NCI-H82 (cell line): ENCODE data around the gene FLT4.

Experiments used
- DNase-seq: peaks from one replicate; lab custom pipeline; 2025; lab: John Stamatoyannopoulos, UW

The FLT4 gene

DNA sequence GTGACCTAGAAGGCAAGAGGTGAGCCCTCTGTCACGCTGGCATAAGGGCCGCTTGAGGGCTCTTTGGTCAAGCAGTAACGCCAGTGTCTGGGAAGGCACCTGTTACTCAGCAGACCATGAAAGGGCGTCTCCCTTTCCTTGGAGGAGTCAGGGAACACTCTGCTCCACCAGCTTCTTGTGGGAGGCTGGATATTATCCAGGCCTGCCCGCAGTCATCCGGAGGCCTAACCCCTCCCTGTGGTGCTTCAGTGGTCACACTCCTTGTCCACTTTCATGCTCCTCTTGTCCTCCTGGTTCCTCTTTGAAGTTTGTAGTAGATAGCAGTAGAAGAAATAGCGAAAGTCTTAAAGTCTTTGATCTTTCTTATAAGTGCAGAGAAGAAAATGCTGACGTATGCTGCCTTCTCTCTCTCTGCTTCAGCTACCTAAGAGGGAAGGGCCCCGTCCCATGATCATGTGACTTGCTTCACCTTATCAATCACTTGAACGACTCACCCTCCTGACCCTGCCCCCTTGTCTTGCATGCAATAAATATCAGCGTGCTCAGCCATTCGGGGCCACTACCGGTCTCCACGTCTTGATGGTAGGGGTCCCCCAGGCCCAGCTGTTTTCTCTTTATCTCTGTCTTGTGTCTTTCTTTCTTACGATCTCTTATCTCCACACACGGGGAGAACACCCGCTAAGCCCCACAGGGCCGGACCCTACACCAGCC, 41.4 kb downstream of the FLT4 start:
- no peak for DNase-seq

DNA sequence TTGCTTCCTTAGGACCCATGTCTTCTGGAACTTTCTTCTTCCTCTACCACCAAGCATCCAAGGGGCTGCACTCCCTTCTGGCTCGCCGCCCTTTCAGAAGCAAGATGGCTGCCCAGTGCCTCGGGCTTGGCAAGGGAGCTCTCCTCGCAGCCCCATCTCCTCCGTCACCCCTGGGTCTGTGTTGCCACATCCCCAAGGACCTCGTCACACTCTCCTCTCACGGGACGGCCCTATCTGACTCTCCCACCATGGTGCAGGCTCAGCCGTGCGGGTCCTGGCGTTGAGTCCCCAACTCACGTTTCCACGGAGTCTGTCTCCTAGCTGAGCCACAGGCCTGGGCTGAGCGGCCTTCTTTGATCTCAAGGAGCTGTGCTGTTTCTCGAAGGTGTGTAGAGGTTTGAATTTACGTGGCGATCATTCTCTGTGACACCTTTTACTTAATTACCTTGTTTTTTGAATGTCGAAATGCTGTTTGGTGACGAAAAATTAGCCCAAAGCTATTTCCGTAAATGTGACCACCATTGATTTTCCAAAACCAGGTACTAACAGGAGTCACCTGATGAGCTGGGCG, 43.1 kb downstream of the FLT4 start:
- no peak for DNase-seq

DNA sequence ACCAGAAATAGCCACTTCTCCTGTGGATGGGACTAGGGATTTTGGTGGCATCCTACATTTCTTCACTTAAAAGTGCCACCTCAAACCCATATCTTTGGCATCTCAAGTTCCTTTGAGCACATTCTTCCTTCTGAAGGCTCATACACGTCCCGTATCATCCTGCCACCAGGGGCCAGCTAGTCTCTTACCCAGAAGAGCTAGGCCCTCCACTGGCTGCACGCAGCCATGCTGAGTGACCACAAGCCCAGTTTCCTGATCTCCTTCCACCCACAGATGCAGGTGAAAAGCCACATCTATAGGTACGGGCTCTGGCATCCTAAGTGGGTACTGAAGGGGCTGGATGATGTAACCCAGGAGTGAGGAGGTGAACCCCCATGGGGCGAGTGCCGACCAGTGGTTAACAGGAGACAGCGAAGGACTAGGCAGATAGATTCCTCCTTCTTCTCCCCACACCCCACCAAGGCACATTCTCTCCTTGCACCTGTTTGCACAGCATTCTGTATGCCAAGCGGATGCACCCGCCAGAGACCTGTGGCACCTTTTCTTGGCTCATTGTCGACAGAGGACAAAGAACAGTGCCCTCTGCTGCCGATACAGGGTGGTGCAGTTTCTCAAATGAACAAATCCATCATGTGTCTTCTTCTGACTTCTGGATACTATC, 43.7 kb downstream of the FLT4 start:
- DNase-seq: peak; percentile 62

DNA sequence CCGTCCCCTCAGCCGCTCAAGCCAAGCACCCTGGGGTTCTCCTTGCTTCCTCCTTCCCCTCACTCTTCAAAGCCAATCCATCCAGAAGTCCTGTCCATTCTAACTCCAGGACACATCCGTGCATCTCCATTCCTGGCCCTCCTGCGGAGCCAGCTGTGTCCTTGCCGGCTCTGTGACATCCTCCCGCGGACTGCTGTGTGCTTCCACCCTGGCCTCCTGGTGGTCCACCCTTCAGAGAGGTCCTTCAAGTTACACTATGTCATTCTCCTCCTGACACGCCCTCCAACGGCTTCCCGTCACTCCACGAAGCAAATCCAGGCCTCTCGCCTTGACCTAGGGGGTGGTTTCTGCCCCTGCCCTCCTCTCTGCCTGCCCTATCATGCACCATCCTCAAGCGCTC, 45.1 kb downstream of the FLT4 start:
- no peak for DNase-seq

DNA sequence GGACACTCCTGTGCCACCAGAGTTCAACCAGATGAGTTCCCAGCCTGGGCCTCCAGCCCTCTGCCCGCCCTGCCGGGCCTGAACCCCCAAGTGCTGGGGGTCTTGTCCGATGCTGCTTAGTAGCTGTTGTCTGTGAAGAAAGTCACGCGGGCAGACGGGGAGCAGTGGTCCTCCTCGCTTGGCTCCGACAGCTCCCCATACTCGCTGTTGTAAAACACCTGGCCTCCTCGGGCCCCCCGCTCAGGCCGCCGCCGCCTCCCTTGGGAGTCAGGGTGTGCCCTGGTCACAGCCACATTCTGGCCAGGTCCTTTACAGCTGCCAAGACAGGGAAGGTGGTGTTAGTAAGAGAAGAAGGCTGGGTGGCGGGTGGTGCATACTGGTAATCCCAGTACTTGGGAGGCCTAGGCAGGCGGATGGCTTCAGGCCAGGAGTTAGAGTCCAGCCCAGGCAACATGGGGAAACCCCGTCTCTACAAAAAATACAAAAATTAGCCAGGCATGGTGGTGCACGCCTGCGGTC, 46.3 kb downstream of the FLT4 start:
- DNase-seq: no peak

DNA sequence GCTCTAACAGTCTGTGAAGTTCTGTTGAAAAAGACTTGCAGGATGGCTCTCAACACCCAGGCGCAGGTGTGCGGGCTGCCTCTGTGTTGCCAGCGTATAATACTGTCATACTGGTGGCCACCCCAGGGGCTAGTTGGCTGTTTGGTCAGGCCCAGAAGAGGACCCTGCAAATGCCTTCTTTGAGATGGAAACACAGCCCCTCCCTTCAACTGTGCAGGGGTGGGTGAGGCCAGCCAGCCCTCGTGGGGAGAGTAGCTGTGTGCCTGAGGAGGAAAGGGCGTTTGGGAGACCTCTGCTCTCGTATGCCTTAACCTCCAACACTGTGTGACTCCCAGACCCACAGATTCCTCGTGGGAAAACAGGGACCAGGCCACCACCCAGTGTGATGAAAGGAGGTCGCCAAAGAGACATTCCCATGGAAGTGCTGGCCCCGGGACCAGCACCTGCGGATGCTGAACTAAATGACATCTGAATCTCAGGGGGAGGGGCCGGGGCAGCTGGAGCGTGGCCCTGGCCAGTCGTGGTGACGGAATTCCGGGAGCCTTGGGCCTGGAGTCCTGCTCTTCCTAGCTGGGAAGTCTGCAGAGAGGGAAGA, 46.8 kb downstream of the FLT4 start:
- DNase-seq: no peak

DNA sequence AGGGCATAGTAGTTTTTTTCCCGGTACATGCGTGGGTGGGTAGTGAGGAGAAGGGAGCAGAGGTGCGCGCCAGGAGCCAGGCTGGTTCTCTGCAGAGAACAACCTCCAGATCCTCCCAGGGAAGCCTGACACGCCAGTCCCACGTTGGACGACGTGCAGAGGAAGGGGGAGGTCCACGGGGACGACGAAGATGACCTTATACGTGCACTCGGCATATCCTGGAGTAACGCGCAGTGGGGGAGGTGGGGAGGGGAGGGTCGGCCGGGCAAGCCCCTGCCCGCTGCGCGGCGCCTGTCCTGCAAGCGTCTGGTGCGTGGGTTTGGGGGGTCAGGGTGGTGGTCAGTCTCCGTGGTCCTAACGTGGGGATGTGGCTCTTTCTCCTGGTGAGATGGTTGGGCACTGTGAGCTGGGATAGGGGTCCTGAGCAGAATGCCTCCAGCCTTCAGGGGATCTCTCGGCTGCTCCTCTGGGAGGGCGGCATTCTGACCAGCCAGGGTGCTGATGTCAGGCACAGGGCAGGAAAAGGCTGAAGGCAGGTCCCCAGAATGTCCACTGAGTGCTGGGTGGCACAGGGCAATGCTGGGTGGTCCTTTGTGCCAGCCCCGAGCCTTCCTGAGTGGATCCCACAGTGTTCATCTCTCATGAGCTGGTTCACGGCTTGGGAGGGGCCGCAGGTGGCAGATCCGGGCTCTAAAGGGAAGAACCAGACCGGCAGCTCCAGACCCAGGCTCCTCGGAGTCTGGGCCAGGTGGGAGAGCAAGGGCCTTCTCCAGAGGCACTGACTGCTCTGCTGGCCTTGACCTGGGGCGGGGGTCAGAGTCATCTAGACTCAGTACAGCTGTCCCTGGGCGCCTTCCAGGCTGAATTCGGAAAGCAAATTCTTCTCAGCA, 47.6 kb downstream of the FLT4 start:
- DNase-seq: no peak

DNA sequence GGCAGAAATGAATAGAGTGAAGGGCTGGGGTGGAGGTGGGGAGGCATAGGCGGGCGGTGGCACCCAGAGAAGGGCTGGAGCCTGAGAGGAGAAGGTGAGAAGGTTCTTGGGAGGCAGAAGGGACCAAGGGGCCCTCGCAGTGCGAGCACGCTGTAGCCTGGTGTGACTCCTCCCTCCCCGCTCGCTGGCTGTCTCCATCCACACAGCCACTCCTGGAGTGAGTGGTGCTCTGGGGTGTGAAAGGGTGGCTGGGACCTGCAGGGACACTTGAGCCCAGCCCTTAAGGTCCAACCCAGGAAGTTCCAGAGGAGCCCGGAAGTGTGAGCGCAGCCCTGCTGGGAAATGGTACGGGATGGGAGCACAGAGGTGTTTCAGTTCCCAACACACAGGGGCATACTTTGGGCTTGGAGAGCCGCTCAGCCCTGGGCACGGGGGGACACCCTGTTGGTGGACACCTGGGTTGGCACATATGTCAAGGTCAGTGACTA, 48.8 kb downstream of the FLT4 start:
- DNase-seq: no peak

DNA sequence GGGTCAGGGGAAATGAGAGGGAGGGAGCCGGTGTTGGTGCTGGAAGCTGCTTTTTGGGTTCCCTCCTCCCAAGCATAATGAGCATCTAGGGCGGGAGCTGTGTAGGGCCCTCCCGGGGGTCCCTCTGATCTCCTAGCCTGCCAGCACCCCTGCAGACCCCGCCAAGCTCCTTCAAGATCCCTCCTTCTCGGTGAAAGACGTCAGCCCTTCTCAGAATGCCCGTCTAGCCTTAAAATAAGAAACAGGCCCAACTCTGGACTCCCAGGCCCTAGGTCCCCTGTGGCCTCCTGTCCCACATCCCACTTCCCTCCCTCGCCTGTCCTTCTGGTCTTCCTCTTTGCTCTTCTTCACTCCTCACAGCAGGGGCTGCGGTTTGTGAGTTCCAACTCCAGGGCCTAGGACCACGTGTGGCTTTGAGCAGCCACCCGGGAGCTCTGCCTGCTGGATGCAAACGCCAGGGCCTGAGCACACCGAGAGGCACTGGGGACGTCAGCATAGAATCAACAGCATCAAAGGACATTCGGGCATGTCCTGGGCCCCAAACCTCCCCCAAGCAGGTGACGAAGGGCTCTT, 49.3 kb downstream of the FLT4 start:
- DNase-seq: no peak

DNA sequence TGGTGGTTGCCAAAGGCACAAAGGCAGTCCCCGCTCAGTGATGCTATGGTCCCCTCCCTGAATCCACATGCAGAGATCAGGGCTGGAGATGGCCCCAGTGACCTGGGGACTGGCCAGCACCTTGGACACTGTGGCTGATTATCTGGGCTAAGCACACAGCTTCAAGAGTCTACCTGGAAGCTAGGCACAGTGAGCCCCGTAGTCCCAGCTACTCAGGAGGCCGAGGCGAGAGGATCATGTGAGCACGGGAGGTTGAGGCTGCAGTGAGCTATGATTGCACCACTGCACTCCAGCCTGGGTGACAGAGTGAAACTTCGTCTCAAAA, 49.8 kb downstream of the FLT4 start:
- DNase-seq: no peak

DNA sequence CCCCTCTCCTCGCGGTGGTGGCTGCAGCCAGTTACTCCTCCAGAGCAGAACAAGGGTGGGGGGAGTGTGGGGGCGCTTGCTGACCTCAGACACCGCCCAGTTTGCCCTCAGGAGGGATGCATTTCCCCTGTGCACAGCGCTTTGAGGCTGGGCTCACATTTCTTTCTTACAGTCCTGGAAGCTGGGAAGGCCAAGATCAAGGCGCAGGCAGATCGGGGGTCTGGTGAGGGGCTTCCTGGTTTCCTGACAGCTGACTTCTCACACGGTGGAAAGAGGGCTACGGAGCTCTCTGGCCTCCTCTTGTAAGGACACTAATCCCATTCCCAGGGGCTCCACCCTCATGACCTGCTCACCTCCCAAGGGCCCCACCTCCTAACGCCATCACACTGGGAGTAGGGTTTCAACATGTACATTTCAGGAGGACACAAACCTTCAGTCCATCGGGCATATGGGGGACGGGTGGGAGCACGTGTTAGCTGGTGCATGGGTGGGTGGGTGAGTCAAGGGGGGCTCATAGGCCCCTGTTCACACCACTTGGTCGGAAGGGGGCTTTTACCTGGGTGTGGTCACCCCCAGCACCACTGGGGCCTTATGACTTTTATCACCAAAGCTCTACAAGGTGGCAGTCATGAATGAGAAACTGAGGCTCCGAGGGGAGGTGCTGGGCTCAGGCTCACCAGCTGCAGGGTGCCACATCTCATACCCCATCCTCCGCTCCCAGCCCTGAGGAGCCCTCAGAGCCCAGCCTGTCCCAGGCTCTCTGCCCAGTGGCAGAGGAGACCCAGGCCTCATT, 50.4 kb downstream of the FLT4 start:
- DNase-seq: no peak

DNA sequence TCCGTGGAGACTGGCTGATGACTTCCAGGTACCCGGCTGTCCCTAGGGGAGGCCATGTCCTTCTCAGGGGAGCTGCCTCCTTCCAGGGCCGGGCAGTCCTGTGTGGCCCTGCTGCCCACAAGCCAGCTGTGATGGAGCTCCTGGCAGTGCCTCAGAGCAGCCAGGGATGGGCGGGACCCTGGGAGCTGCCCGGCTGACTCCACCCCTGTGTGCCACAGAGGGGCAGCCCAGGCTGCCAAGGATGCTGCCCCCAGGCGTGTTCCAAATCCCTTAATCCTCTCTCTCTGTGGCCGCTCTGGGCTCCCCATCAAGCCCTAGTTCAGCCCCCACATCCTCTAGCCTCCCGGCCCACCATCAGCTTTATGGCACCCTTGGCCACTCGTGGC, 51.1 kb downstream of the FLT4 start:
- no peak for DNase-seq

DNA sequence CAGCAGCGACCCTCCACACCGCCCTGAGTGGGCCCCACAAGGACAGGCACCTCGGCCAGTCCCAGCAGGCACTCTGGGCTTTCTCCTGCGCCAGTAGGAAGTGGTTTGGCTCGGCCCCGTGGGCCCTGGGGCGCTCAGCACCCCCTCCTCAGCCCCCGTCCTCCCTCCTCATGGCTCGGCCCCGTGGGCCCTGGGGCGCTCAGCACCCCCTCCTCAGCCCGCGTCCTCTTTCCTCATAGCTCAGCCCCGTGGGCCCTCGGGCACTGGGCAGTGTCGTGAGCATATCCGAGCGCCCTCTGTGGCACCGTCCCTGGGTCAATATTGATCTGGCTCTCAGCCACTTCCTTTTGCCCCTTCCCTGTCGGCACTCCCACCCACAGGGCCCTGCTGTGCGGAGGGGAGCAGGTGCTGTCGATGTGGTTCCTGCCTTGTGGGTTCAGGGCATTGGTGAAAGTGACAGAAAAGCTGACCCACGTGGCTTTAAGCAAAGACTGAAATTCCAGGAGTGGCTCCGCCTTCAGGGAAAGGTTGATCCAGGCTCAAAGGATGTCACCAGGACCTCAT, 52.6 kb downstream of the FLT4 start:
- no peak for DNase-seq

DNA sequence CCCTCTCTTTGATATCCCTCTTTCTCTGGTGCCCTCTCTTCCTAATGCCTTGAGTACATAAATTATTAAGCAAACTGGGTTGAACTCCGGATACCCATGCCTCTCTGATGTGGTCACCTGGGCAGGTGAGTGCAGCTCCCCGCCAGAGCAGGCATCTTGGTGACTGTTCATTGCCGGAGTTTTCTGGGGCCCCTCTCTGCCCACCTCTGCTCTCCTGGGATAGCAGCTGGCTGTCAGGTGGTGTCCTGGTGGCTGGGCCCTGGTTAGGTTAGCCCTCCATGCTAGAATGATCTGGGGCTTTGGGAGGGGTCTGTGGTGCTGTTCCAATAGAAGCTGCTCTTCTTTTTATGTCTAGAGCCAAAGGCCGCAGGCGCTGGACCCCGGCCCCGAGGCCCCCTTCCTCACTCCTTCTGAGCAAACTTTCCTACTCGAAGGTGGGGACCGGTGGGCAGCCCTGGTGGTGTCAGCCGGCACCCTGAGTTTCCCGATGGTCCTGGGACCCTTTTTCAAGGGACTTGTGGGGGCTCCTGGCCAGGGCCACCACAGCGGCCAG, 53.2 kb downstream of the FLT4 start:
- no peak for DNase-seq

DNA sequence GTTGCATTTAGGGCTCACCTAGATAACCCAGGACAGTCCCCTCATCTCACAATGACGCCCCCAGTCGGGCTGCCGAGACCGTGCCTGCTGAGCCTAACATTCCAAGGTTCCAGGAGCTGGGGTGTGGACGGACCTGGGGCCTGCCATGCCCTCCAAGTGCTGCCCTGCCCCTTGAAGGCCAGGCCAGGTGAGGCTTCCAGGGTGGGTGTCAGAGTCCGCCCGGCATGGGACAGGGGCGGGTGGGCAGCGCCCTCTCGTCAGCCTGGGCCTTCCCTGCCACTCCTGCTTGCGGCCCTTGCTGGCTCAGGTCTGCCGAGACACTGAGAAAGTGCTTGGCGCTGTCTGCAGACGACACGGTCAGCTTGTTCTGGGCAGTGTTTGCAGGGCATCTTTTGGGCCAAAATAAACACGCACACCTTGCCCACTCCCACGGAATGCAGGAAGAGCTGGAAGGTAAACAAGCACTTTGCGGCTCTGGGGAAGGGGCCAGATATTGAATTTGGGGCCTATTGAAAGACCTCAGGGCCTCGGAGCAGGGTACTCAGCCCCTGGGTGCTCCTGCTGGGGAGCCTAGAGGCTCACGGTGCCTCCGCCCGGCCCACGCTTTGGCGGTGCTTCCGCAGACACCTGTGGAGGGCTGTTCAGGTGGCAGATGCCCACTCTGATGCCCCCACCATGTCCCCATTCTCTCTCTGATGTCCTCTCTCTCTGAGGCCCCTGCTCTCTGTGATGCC, 53.9 kb downstream of the FLT4 start:
- no peak for DNase-seq

DNA sequence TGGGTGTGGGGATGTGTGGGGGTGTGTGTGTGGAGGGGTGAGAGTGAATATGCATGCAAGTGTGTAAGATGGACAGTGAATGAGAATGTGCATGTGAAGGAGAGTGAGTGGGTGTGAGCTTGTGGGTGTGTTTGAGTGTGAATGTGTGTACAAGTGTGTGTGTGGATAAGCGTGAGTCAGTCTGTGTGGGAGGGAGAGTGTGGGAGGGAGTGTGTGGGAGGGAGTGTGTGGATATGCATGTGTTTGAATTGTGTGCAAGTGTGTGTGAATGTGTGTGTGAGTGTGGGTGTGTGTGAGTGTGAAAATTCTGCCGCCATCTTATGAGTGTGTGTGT, 54.4 kb downstream of the FLT4 start:
- DNase-seq: no peak

DNA sequence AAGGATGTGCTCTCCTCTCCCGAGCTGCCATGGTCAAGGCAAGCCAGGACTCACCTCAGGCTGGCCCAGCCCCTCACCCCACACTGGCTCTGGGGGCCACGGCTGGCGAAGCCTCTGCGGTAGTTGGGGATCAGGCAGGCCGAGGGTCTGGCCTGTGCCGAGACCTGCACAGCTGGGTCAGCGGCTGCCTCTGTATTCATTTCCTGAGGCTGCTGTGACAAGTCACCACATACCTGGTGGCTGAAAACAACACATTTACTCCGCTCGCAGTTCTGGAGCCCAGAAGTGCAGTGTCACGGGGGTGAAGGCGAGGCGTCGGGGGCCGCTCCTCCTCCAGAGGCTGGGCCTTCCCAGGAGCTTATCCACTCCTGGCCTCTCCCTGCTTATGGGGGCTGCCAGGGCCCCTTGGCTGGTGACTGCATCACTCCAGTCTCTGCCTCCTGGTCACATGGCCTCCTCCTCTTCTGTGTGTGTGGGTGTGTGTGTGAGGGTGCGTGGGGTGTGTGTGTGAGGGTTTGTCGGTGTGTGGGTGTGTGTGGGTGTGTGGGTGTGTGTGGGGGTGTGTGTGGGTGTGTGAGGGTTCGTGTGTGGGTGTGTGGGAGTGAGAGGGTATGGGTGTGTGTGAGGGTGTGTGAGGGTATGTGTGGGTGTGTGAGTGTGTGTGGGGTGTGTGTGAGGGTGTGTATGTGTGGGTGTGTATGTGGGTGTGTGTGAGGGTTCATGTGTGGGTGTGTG, 54.9 kb downstream of the FLT4 start:
- DNase-seq: no peak

DNA sequence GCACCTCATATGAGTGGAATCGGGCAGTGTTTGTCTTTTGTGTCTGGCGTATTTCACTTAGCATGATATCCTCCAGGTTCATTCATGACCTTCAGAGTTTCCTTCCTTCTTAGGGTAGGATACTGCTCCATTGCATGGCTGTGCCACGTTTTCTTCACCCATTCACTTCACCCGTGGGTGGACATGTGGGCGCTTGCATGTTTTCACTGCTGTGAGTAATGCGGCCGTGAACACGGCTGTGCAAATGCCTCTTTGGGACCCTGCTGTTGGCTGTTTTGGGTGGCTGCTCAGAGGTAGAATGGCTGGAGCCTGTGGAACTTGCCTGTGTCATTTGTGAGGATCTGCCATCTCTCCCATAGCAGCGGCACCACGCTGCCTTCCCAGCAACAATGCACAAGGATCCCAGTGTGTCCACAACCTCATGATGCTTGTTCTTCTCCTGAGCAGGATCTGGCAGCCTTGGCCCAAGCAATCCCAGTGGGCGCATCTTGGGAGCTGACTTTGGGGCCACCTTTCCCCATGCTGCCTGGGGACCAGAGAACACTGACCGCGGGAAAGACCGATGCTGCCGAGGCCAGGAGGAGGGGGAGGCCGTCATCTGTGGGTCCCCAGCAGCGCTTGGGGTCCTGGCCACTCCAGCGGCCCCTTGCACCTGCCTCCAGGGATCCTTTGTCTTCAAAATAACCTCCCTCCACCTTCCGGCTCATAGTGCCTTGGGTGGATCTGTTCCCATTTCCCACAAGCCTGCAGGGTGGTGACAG, 55.8 kb downstream of the FLT4 start:
- DNase-seq: no peak
